Astrocyte (in vitro differentiated cells and primary cell): ENCODE measurements around the gene MNAT1. TPM values are rescaled to one million over a fixed set of nuclear protein-coding genes. Genes with fewer than 3 reads are reported as not detected.
A peak's percentile ranks its signal among the peaks of the same experiment; 100 is the strongest.

Experiments
- DNase-seq: peaks from one replicate; pipeline ENCODE4 v3.0.0-alpha.2; 2010; ENCODE audit warnings: low read depth
- FAIRE-seq: peaks from 2 replicates; lab custom pipeline; 2011; peaks lifted over from hg19 to GRCh38; lab: Jason Lieb, UNC
- H2AFZ ChIP-seq: 2 replicates; pipeline ENCODE4 v1.6.0; 2012; ENCODE audit warnings: low read depth, low read length, inconsistent platforms
- H3K27ac ChIP-seq: 2 replicates; pipeline ENCODE4 v1.5.1; 2011; ENCODE audit warnings: low read depth, low read length, inconsistent platforms
- H3K27me3 ChIP-seq: 2 replicates; pipeline ENCODE4 v1.6.0; 2011; ENCODE audit warnings: low read length, inconsistent platforms; ENCODE audit not compliant: insufficient read depth
- H3K36me3 ChIP-seq: 2 replicates; pipeline ENCODE4 v1.5.1; 2011; ENCODE audit warnings: low read length, inconsistent platforms; ENCODE audit not compliant: insufficient read depth
- H3K4me1 ChIP-seq: 2 replicates; pipeline ENCODE4 v1.5.1; 2011; ENCODE audit warnings: low read length, inconsistent platforms; ENCODE audit not compliant: insufficient read depth
- H3K4me2 ChIP-seq: 2 replicates; pipeline ENCODE4 v1.6.0; 2012; ENCODE audit warnings: low read length, inconsistent platforms
- H3K4me3 ChIP-seq: 2 replicates; pipeline ENCODE4 v1.5.1; 2011; ENCODE audit warnings: low read depth, mild to moderate bottlenecking, low read length, inconsistent platforms; ENCODE audit not compliant: insufficient read depth
- H3K79me2 ChIP-seq: 2 replicates; pipeline ENCODE4 v1.6.0; 2012; ENCODE audit warnings: mild to moderate bottlenecking, low read length, inconsistent platforms; ENCODE audit not compliant: insufficient read depth
- H3K9ac ChIP-seq: 2 replicates; pipeline ENCODE4 v1.6.0; 2012; ENCODE audit warnings: mild to moderate bottlenecking, low read length, inconsistent platforms
- H3K9me3 ChIP-seq: 2 replicates; pipeline ENCODE4 v1.5.1; 2012; ENCODE audit warnings: low read depth, mild to moderate bottlenecking, low read length, inconsistent platforms; ENCODE audit not compliant: insufficient read depth
- H4K20me1 ChIP-seq: 2 replicates; pipeline ENCODE4 v1.6.0; 2012; ENCODE audit warnings: low read length, inconsistent platforms; ENCODE audit not compliant: insufficient read depth
- H3K27ac Mint-ChIP-seq: one replicate; pipeline ENCODE4 v1.8.0; 2021; ENCODE audit warnings: mild to moderate bottlenecking, mixed read lengths; ENCODE audit not compliant: unreplicated experiment
- H3K27me3 Mint-ChIP-seq: one replicate; pipeline ENCODE4 v1.8.0; 2021; ENCODE audit warnings: low read depth, mixed read lengths; ENCODE audit not compliant: unreplicated experiment
- H3K36me3 Mint-ChIP-seq: one replicate; pipeline ENCODE4 v1.8.0; 2021; ENCODE audit warnings: low read depth, mixed read lengths; ENCODE audit not compliant: unreplicated experiment
- H3K4me1 Mint-ChIP-seq: one replicate; pipeline ENCODE4 v1.8.0; 2021; ENCODE audit warnings: low read depth, mixed read lengths; ENCODE audit not compliant: unreplicated experiment
- H3K4me3 Mint-ChIP-seq: one replicate; pipeline ENCODE4 v1.8.0; 2021; ENCODE audit warnings: mild to moderate bottlenecking, moderate library complexity, mixed read lengths; ENCODE audit not compliant: unreplicated experiment
- H3K9me3 Mint-ChIP-seq: one replicate; pipeline ENCODE4 v1.8.0; 2021; ENCODE audit warnings: mild to moderate bottlenecking, mixed read lengths; ENCODE audit not compliant: unreplicated experiment
- EZH2 ChIP-seq: IDR thresholded peaks from 2 replicates; pipeline ENCODE4 v1.6.1; 2012; ENCODE audit warnings: mild to moderate bottlenecking, low read length, inconsistent platforms; ENCODE audit not compliant: insufficient read depth
- total RNA-seq: library from RNA; stranded (reverse); gene quantifications from 2 replicates; pipeline ENCODE4 v1.2.1, GENCODE V29; 2021
- TF ChIP-seq, protein P1 (sequence below): IDR thresholded peaks from 2 replicates; pipeline ENCODE4 v1.5.1; 2011; ENCODE audit warnings: low read depth, mild to moderate bottlenecking, inconsistent platforms, low read length, moderate library complexity; ENCODE audit not compliant: insufficient read depth

Gene MNAT1
- total RNA-seq, 1 donor from 2014 or later: 36.0 TPM

GRCh38 chr14:60773558-60773957, 39.0 kb downstream of the MNAT1 start:
- Mint-ChIP-seq H3K36me3 (no peaks in the 10 kb centered on the region), H3K4me3 (no peak overlapping the region), H3K27me3 (no peaks in the 10 kb centered on the region), H3K27ac (no peak overlapping the region), H3K4me1 (peaks cover 10% of the 10 kb centered on the region), H3K9me3 (no peaks in the 10 kb centered on the region)
- no peaks in the 10 kb centered on the region for H3K9me3 ChIP-seq
- no peak overlapping the region for H2AFZ ChIP-seq
- FAIRE-seq (no peak), DNase-seq (no peak)
- H3K4me2 ChIP-seq: no peak overlapping the region
- H4K20me1 ChIP-seq: peaks cover 17% of the 10 kb centered on the region
- H3K79me2 ChIP-seq: peaks cover 74% of the 10 kb centered on the region
- H3K9ac ChIP-seq: no peak overlapping the region
- no peak for TF ChIP-seq EZH2
- TF ChIP-seq, protein P1, sequence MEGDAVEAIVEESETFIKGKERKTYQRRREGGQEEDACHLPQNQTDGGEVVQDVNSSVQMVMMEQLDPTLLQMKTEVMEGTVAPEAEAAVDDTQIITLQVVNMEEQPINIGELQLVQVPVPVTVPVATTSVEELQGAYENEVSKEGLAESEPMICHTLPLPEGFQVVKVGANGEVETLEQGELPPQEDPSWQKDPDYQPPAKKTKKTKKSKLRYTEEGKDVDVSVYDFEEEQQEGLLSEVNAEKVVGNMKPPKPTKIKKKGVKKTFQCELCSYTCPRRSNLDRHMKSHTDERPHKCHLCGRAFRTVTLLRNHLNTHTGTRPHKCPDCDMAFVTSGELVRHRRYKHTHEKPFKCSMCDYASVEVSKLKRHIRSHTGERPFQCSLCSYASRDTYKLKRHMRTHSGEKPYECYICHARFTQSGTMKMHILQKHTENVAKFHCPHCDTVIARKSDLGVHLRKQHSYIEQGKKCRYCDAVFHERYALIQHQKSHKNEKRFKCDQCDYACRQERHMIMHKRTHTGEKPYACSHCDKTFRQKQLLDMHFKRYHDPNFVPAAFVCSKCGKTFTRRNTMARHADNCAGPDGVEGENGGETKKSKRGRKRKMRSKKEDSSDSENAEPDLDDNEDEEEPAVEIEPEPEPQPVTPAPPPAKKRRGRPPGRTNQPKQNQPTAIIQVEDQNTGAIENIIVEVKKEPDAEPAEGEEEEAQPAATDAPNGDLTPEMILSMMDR: no peak
- H3K27ac ChIP-seq: no peak overlapping the region
- H3K4me3 ChIP-seq: no peak overlapping the region
- peaks cover 31% of the 10 kb centered on the region for H3K4me1 ChIP-seq
- H3K36me3 ChIP-seq: no peaks in the 10 kb centered on the region
- H3K27me3 ChIP-seq: no peaks in the 10 kb centered on the region

DNA sequence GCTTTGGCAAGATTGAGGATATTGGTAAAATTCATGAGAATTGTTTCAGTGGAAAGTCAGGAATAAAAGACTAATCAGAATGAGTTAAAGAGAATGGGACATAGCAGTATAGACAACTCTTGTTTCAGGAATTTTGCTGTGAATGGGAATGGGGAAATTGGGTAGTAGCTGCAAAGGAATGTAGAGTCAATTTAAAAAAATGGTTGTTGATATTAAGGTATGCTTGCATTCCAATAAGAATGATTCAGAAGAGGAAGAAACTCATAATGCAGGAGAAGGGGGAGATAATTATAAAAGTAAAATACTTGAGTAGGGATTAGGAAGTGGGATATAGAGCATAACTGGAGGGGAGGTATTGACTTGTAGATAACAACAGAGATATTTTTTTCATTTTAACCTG, 40.7 kb downstream of the MNAT1 start:
- H3K4me2 ChIP-seq: peak overlapping the region; percentile 78

More for the DNA sequence above, 40.7 kb downstream of the MNAT1 start:
- Histone ChIP-seq H4K20me1 (peaks cover 17% of the 10 kb centered on the region), H3K27me3 (no peaks in the 10 kb centered on the region), H2AFZ (no peak overlapping the region), H3K9ac (peak overlapping the region; percentile 56), H3K36me3 (no peaks in the 10 kb centered on the region), H3K27ac (peak overlapping the region; percentile 78), H3K4me1 (peaks cover 34% of the 10 kb centered on the region), H3K79me2 (peaks cover 75% of the 10 kb centered on the region), H3K4me3 (no peak overlapping the region), H3K9me3 (no peaks in the 10 kb centered on the region)
- H3K36me3 Mint-ChIP-seq: no peaks in the 10 kb centered on the region
- DNase-seq (peak; percentile 85), FAIRE-seq (peak; percentile 75)
- H3K27me3 Mint-ChIP-seq: no peaks in the 10 kb centered on the region
- no peak for TF ChIP-seq EZH2
- TF ChIP-seq, protein P1: no peak
- H3K9me3 Mint-ChIP-seq: no peaks in the 10 kb centered on the region
- H3K4me3 Mint-ChIP-seq: no peak overlapping the region
- H3K27ac Mint-ChIP-seq: no peak overlapping the region
- peaks cover 11% of the 10 kb centered on the region for H3K4me1 Mint-ChIP-seq
